Measurements from ENCODE around the gene USH1C. TPM values are rescaled to one million over a fixed set of nuclear protein-coding genes. Genes with fewer than 3 reads are reported as not detected.

The USH1C gene
- total and polyA plus RNA-seq, 2 of the 13 experiments (the other 11 are each of a cell fraction or from before 2014, with no cell fraction given): not detected

- no peak for TF ChIP-seq MNT (IDR thresholded peaks at IDR 0.05)
- no peak for TF ChIP-seq REST (IDR thresholded peaks at IDR 0.05; ENCODE audit: borderline replicate concordance in 1 of 2, low read depth in 1 of 2, low read length in 2 of 2)
- TF ChIP-seq MLXIP (CRISPR knock-in tag; IDR thresholded peaks at IDR 0.05; ENCODE audit: borderline replicate concordance): no peak
- TF ChIP-seq ZNF652 (CRISPR knock-in tag; IDR thresholded peaks at IDR 0.05; ENCODE audit: borderline replicate concordance, low read depth): no peak
- no peak for TF ChIP-seq PRDM15 (CRISPR knock-in tag; IDR thresholded peaks at IDR 0.05)
- no peak for TF ChIP-seq HMG20B (CRISPR knock-in tag; conservative IDR thresholded peaks at IDR 0.05)
- TF ChIP-seq HDAC6 (IDR thresholded peaks at IDR 0.05; ENCODE audit: low read depth, low read length): no peak
- no peak for TF ChIP-seq SRSF4 (IDR thresholded peaks at IDR 0.05; ENCODE audit: low read depth, low read length, poor library complexity, severe bottlenecking)
Measured at GRCh38 chr11:17488563-17488962, 55.7 kb downstream of the USH1C start (continued).
